HFFc6 (cell line): ENCODE results near the gene COL9A3. TPM values are rescaled to one million over a fixed set of nuclear protein-coding genes. Genes with fewer than 3 reads are reported as not detected.

ENCODE experiments used
- DNase-seq: peaks from one replicate; pipeline ENCODE4 v3.0.0-alpha.2; 2018
- H3K27ac Mint-ChIP-seq: 2 replicates; pipeline ENCODE4 v1.8.0; 2020; ENCODE audit warnings: mild to moderate bottlenecking, mixed read lengths
- H3K27me3 Mint-ChIP-seq: 2 replicates; pipeline ENCODE4 v1.8.0; 2021; ENCODE audit warnings: mild to moderate bottlenecking, moderate library complexity, mixed read lengths; ENCODE audit not compliant: insufficient read depth
- H3K36me3 Mint-ChIP-seq: 2 replicates; pipeline ENCODE4 v1.8.0; 2021; ENCODE audit warnings: low read depth, mixed read lengths
- H3K4me1 Mint-ChIP-seq: 2 replicates; pipeline ENCODE4 v1.8.0; 2020; ENCODE audit warnings: low read depth, mixed read lengths
- H3K4me3 Mint-ChIP-seq: 2 replicates; pipeline ENCODE4 v1.8.0; 2020; ENCODE audit warnings: mild to moderate bottlenecking, moderate library complexity, mixed read lengths
- H3K9me3 Mint-ChIP-seq: 2 replicates; pipeline ENCODE4 v1.8.0; 2020; ENCODE audit warnings: mild to moderate bottlenecking, mixed read lengths
- CTCF ChIP-seq: fragments of 200-600 bp; sonication (generic); IDR thresholded peaks from 2 replicates; pipeline ENCODE4 v1.5.0; 2021; ENCODE audit warnings: antibody characterized with exemption, mild to moderate bottlenecking
- total RNA-seq, 6 experiments: library from RNA; stranded (reverse); fragmentation: NEBNext Ultra II Directional; extraction: Animal tissue kit (Norgen Biotek cat#: 25700); gene quantifications; 2 replicates in 1 of 6; 3 replicates in 5 of 6; pipeline ENCODE4 v1.2.3, GENCODE V29; 2021

Gene COL9A3
- total RNA-seq, 6 experiments from 2014 or later: 0.07 to 0.34 (median 0.09) TPM; not detected in 3

GRCh38 chr20:62776692-62777527, 39.9 kb upstream of the COL9A3 start:
- Mint-ChIP-seq H3K36me3 (0 out of 2 replicates have a peak, but pooled peaks cover 4% of the 10 kb centered on the region), H3K27me3 (peaks cover 9% of the 10 kb centered on the region), H3K4me3 (peak overlapping the region; percentile 12; the same call in 1 of the 2 replicates), H3K27ac (no peak overlapping the region), H3K4me1 (peaks cover 20% of the 10 kb centered on the region), H3K9me3 (no peaks in the 10 kb centered on the region)
- no peak for TF ChIP-seq CTCF
- DNase-seq: no peak

- DNase-seq: no peak
- no peak overlapping the region for H3K27ac Mint-ChIP-seq
- TF ChIP-seq CTCF: no peak
- no peaks in the 10 kb centered on the region for H3K9me3 Mint-ChIP-seq
- H3K27me3 Mint-ChIP-seq: peaks cover 9% of the 10 kb centered on the region
- peaks cover 18% of the 10 kb centered on the region for H3K4me1 Mint-ChIP-seq
- H3K36me3 Mint-ChIP-seq: 0 out of 2 replicates have a peak, but pooled peaks cover 4% of the 10 kb centered on the region
- no peak overlapping the region for H3K4me3 Mint-ChIP-seq
Observed at GRCh38 chr20:62777528-62777830, 39.4 kb upstream of the COL9A3 start.

GRCh38 chr20:62778058-62778457, 38.8 kb upstream of the COL9A3 start:
- Mint-ChIP-seq H3K27ac (no peak overlapping the region), H3K4me3 (no peak overlapping the region), H3K9me3 (no peaks in the 10 kb centered on the region), H3K27me3 (peaks cover 5% of the 10 kb centered on the region), H3K36me3 (0 out of 2 replicates have a peak, but pooled peaks cover 4% of the 10 kb centered on the region), H3K4me1 (peaks cover 12% of the 10 kb centered on the region)
- TF ChIP-seq CTCF: no peak
- no peak for DNase-seq

GRCh38 chr20:62778601-62779416, 38.0 kb upstream of the COL9A3 start:
- TF ChIP-seq CTCF: no peak
- peaks cover 6% of the 10 kb centered on the region for H3K4me1 Mint-ChIP-seq
- no peak overlapping the region for H3K4me3 Mint-ChIP-seq
- no peak for DNase-seq
- H3K27ac Mint-ChIP-seq: no peak overlapping the region
- H3K9me3 Mint-ChIP-seq: no peaks in the 10 kb centered on the region
- peaks cover 2% of the 10 kb centered on the region for H3K27me3 Mint-ChIP-seq
- 0 out of 2 replicates have a peak, but pooled peaks cover 4% of the 10 kb centered on the region for H3K36me3 Mint-ChIP-seq

GRCh38 chr20:62779417-62779685, 37.5 kb upstream of the COL9A3 start:
- TF ChIP-seq CTCF: no peak
- Mint-ChIP-seq H3K4me3 (no peak overlapping the region), H3K9me3 (no peaks in the 10 kb centered on the region), H3K36me3 (0 out of 2 replicates have a peak, but pooled peaks cover 4% of the 10 kb centered on the region), H3K4me1 (peaks cover 6% of the 10 kb centered on the region), H3K27me3 (peaks cover 2% of the 10 kb centered on the region), H3K27ac (no peak overlapping the region)
- no peak for DNase-seq
